NCI-H2081 treated with DMSO at 0.1 percent for 48 hours (cell line): ENCODE results near the gene PROM1.
A peak's percentile ranks its signal among the peaks of the same experiment; 100 is the strongest.

Experiments used
- DNase-seq: peaks from one replicate; lab custom pipeline; 2025; lab: John Stamatoyannopoulos, UW

Gene PROM1

GRCh38 chr4:15988222-15988621 is 95.6 kb downstream of the PROM1 start:
- no peak for DNase-seq

GRCh38 chr4:15986907-15987306 is 96.9 kb downstream of the PROM1 start:
- no peak for DNase-seq

- DNase-seq, result no peak
These were observed 100.2 kb downstream of the PROM1 start for GRCh38 chr4:15983610-15984009.

GRCh38 chr4:15982842-15983524 is 100.8 kb downstream of the PROM1 start:
- DNase-seq, result no peak

- no peak for DNase-seq
These were observed 107.1 kb downstream of the PROM1 start for GRCh38 chr4:15976456-15977447.

- DNase-seq, result no peak
These were observed 112.6 kb downstream of the PROM1 start for GRCh38 chr4:15971068-15971801.

- no peak for DNase-seq
These were observed 115.1 kb downstream of the PROM1 start for GRCh38 chr4:15968551-15969300.

- no peak for DNase-seq
These were observed 118.5 kb downstream of the PROM1 start for GRCh38 chr4:15965325-15965724.

GRCh38 chr4:15964159-15964558 is 119.7 kb downstream of the PROM1 start:
- no peak for DNase-seq

- no peak for DNase-seq
These were observed 120.2 kb downstream of the PROM1 start for GRCh38 chr4:15963576-15963975.

GRCh38 chr4:15963001-15963451 is 120.8 kb downstream of the PROM1 start, which contains the start of gene FGFBP2:
TSS of gene FGFBP2 (minus strand) at chr4:15963175. CDS start at chr4:15963129, 46 bp downstream.
- DNase-seq, result no peak

GRCh38 chr4:15961781-15962510 is 121.9 kb downstream of the PROM1 start:
- DNase-seq, result no peak

- no peak for DNase-seq
These were observed 125.3 kb downstream of the PROM1 start for GRCh38 chr4:15958562-15958961.

- DNase-seq, result peak; percentile 32
These were observed 127.5 kb downstream of the PROM1 start for GRCh38 chr4:15956179-15956850.

- DNase-seq, result no peak
These were observed 128.2 kb downstream of the PROM1 start for GRCh38 chr4:15955670-15956069.

GRCh38 chr4:15953625-15954024 is 130.2 kb downstream of the PROM1 start:
- DNase-seq, result no peak

GRCh38 chr4:15951781-15952180 is 132.0 kb downstream of the PROM1 start:
- no peak for DNase-seq

- DNase-seq, result no peak
These were observed 135.0 kb downstream of the PROM1 start for GRCh38 chr4:15948826-15949225.

- DNase-seq, result no peak
These were observed 136.1 kb downstream of the PROM1 start for GRCh38 chr4:15947684-15948083.

- DNase-seq, result no peak
These were observed 138.3 kb downstream of the PROM1 start for GRCh38 chr4:15945516-15945915.
